Esophagus (tissue), 2 donors: ENCODE data around the gene TPGS2. TPM values are rescaled to one million over a fixed set of nuclear protein-coding genes. Genes with fewer than 3 reads are reported as not detected.
"Not testable (repeated sequence)": the region's sequence is repeated elsewhere in the genome, so short reads cannot be mapped to it uniquely, and the experiment has no call there.

Experiments used
- H3K27ac ChIP-seq, 2 donors: one replicate each; pipeline ENCODE4 v1.5.1; 2013; ENCODE audit warnings: low read depth in 2 of 2, mild to moderate bottlenecking in 2 of 2, inconsistent platforms in 1 of 2, low read length in 1 of 2, moderate library complexity in 1 of 2
- H3K27me3 ChIP-seq, 2 donors: one replicate each; pipeline ENCODE4 v1.6.1; 2013; ENCODE audit warnings: low read length in 2 of 2, control low read depth in 1 of 2, mild to moderate bottlenecking in 1 of 2; ENCODE audit not compliant: insufficient read depth in 2 of 2, control insufficient read depth in 1 of 2
- H3K36me3 ChIP-seq, 2 donors: one replicate each; pipeline ENCODE4 v1.6.1; 2013; ENCODE audit warnings: low read length in 1 of 2; ENCODE audit not compliant: control insufficient read depth in 2 of 2, insufficient read depth in 2 of 2
- H3K4me1 ChIP-seq, 2 donors: one replicate each; pipeline ENCODE4 v1.6.1; 2013; ENCODE audit warnings: low read length in 1 of 2; ENCODE audit not compliant: control insufficient read depth in 2 of 2, insufficient read depth in 2 of 2
- H3K4me3 ChIP-seq, 2 donors: one replicate each; pipeline ENCODE4 v1.5.1; 2013; ENCODE audit warnings: low read length in 2 of 2, mild to moderate bottlenecking in 2 of 2, low read depth in 1 of 2, moderate library complexity in 1 of 2
- H3K9me3 ChIP-seq, 2 donors: one replicate each; pipeline ENCODE4 v1.6.1; 2013; ENCODE audit warnings: mild to moderate bottlenecking in 2 of 2, low read depth in 1 of 2, low read length in 1 of 2, moderate library complexity in 1 of 2; ENCODE audit not compliant: control insufficient read depth in 2 of 2, insufficient read depth in 1 of 2
- WGBS, 2 donors: extraction: QIAGEN DNeasy Blood & Tissue Kit; methylation state at CpG; one replicate each; pipeline ENCODE4 v1.1.7; 2013; 5-methylcytosine and 5-hydroxymethylcytosine counted together
- polyA plus RNA-seq, 2 donors: library from polyadenylated mRNA; stranded (reverse); fragments of 200-250 nt; gene quantifications; one replicate each; pipeline ENCODE4 v1.2.3, GENCODE V29; 2013
- donor health status: healthy with polysubstance abuse.
- donor health status: Bipolar disorder and iron deficiency.

Gene TPGS2
- polyA plus RNA-seq, 2 donors, result 27.6 to 62.6 TPM

DNA sequence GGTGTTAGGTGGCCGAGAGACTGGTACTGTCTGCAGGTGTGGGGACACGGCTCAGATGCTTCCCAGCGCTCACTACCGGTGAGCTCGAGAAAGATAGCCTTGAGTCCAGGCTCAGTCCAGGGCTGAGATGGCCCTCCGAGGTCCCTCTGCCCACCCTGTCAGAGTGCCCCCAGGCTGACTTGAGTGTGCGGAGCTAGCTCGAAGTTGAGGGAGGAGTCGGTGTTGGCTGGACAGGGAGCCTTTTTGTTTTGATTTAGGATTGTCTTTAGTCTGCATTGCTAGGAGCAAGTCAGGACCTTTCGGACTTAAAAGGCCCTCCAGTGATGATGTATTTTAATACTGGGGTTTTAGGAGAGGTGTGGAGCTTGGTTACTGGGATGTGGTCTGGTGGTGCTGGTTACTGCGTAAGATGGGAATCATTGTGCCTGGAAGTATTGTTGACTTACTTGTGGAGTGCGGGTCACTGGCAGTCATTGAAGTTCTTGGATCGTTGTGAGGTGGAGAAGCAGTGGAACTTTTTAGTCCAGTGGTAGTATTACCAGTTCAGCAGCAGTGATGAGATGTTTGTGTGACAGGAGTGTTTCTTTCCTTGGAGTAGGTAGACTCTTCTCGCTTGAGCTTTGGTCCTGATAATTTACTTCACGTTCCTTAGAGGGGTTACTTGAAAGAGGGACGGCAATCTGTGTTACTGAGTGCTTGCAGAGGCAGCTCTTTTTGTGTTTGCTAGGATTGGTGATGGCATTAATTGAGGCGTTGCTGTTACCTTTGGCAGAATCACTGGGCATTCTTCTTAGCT is 758 bp upstream of the TPGS2 start:
- Histone ChIP-seq H3K9me3 (no peaks in the 10 kb centered on the region), H3K27ac (peak overlapping the region; percentile 57 to 90), H3K4me1 (no peaks in the 10 kb centered on the region), H3K27me3 (no peaks in the 10 kb centered on the region), H3K4me3 (peak overlapping the region; percentile 62 to 95), H3K36me3 (no peaks in the 10 kb centered on the region)
- 8 to 11% methylated on average over 17 of the region's 17 CpGs for WGBS, 2 donors

DNA sequence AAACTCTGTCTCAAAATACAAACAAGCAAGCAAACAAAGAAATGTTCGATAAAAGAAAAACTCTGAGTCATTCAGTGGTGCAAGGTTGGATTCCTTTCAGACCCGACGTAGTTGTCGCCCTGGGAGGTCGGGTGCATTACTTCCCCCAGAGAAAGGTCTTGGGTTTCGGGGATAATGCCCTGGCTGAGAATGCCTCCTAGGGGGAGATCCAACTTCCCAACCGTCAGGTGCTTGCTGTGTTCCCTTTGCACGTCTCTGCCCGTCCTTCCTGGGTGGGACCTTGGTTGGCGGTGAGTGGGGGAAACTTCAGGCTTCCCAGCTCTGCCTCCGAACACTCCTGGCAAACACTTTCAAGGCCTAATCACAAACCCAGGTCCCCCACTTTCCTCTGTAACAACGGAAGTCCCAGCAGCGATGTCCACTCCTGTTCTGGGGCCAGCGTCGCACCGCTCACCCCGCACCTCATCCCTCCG is 609 bp downstream of the TPGS2 start:
- peak overlapping the region; percentile 62 to 95 for H3K4me3 ChIP-seq
- H3K4me1 ChIP-seq, result no peaks in the 10 kb centered on the region
- peak overlapping the region; percentile 90 to 92 for H3K27ac ChIP-seq
- no peaks in the 10 kb centered on the region for H3K27me3 ChIP-seq
- WGBS, 2 donors, result 1% methylated on average over 18 of the region's 18 CpGs
- no peaks in the 10 kb centered on the region for H3K36me3 ChIP-seq
- no peaks in the 10 kb centered on the region for H3K9me3 ChIP-seq

DNA sequence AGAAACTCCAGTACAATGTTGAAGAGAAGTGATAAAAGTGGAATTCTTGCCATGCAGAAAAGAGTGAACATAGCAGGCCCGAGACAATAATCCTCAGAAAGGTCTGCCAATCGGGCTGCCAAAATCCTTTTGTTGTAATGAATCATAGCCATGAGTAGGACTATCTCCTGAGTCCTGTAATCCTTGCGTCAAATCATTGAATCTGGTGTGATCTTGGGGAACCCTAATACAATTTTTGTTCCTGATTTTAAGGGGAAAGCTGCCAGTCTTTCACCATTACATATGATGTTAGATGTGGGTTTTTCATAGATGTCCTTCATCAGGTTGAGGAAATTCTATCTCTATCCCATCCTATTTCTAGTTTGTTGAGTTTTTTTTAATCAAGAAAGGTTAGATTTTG is 2.2 kb downstream of the TPGS2 start:
- H3K27ac ChIP-seq, result no peak overlapping the region
- no peaks in the 10 kb centered on the region for H3K36me3 ChIP-seq
- WGBS, 2 donors, result 58 to 73% methylated on average over 3 of the region's 3 CpGs
- H3K27me3 ChIP-seq, result no peaks in the 10 kb centered on the region
- no peak overlapping the region for H3K4me3 ChIP-seq
- H3K4me1 ChIP-seq, result no peaks in the 10 kb centered on the region
- H3K9me3 ChIP-seq, result no peaks in the 10 kb centered on the region

DNA sequence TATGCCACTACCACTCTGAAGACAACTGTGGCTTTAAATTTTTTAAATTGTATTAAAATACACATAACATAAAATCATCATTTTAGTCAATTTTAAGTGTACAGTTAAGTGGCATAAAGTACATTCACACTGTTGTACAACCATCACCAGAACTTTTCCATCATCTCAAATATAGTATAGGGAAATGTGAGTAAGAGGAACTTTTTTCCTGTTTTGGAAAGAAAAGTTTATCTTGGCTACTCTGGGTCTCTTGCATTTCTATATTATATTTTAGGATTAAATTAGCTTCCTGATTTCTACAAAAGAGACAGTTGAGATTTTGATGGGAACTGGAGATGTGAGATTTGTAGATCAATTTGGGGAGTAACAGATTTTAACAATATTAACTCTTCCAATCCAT is 3.3 kb downstream of the TPGS2 start:
- Histone ChIP-seq H3K9me3 (no peaks in the 10 kb centered on the region), H3K27me3 (no peaks in the 10 kb centered on the region), H3K36me3 (no peaks in the 10 kb centered on the region), H3K4me1 (no peaks in the 10 kb centered on the region), H3K4me3 (no peak overlapping the region), H3K27ac (no peak overlapping the region)

DNA sequence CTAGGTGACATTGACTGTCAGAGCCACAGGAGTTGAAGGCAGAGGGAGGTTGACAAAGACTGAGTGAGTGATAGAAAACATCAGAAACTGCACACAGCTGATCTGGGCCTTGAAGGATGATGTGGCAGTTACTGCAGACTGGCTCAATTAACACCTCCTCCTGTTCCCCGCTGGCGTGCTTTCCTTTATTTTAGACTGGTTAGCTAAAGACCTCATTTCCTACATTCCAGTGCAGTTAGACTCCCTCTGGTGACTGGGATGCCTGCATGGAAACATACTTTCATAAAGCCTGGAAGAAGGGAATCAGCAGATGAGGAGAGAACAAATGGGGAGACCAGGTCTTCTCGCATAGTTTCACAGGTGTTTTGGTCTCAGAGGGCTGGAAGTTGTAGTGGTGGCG is 7.1 kb downstream of the TPGS2 start:
- H3K27ac ChIP-seq, result no peak overlapping the region
- no peak overlapping the region for H3K4me3 ChIP-seq
- no peaks in the 10 kb centered on the region for H3K9me3 ChIP-seq
- H3K4me1 ChIP-seq, result no peaks in the 10 kb centered on the region
- no peaks in the 10 kb centered on the region for H3K27me3 ChIP-seq
- 96 to 98% methylated on average over 4 of the region's 4 CpGs for WGBS, 2 donors
- peaks cover 0 to 9% of the 10 kb centered on the region in 2 donors for H3K36me3 ChIP-seq

DNA sequence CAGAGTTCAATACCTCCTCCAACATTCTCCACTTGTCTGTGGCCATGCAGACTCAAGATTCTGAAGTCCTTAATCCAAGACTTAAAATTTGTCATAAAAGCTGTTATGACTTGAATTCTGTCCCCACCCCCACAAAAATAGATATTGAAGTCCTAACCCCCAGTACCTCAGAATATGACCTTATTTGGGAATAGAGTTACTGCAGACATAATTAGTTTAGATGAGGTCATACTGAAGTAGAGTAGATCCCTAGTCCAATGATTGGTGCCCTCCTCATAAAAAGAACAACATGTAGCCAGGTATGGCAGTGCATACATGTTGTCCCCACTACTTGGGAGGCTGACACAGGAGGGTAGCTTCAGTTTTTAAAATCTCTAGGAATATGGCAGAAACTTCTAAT is 9.2 kb downstream of the TPGS2 start:
- Histone ChIP-seq H3K27me3 (no peaks in the 10 kb centered on the region), H3K4me3 (no peak overlapping the region), H3K27ac (no peak overlapping the region), H3K4me1 (peaks cover 0 to 2% of the 10 kb centered on the region in 2 donors), H3K9me3 (no peaks in the 10 kb centered on the region), H3K36me3 (peaks cover 0 to 9% of the 10 kb centered on the region in 2 donors)

DNA sequence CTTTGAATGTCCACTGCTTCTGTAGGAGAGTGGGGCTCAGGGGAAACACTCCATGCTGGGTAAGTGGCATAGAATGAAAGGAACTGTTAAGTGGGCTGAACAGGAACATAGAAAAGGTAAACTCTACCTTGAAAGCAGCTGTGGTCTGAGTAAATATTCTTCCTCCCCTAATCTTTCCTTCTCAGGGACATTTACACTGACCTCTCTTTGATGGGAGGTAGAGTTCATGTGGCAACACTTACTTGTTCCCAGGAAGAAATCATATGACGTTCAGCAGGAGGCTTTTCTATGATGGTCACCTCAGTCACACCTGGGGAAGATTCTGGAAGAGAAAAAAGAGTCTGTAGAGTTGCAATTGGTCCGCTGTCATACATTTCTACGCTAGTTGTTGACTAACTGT is 10.2 kb downstream of the TPGS2 start:
- peaks cover 0 to 2% of the 10 kb centered on the region in 2 donors for H3K4me1 ChIP-seq
- no peak overlapping the region for H3K27ac ChIP-seq
- no peak overlapping the region for H3K4me3 ChIP-seq
- no peaks in the 10 kb centered on the region for H3K27me3 ChIP-seq
- H3K36me3 ChIP-seq, result peaks cover 0 to 9% of the 10 kb centered on the region in 2 donors
- 87 to 95% methylated on average over 3 of the region's 3 CpGs for WGBS, 2 donors
- H3K9me3 ChIP-seq, result no peaks in the 10 kb centered on the region

DNA sequence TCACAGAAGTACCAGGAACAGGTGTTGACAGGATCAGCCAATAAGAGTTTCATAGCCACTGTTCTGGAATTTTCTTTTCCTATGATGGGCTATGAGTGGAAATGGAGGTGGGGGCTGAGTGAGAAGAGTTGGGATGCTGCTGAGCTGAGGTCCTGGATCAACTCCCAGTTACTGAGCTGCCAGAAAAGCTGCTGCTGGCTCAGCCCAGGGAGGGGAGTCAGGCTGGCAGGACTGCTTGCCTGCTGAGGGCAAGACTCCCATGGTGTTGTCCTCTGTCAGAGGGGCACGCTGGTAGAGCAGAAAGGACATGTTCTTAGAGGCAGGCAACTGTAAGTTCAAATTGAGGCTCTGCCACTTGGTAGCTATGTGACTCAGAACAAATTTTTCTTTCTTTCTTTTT is 11.8 kb downstream of the TPGS2 start:
- no peak overlapping the region for H3K4me3 ChIP-seq
- peaks cover 0 to 9% of the 10 kb centered on the region in 2 donors for H3K36me3 ChIP-seq
- no peaks in the 10 kb centered on the region for H3K27me3 ChIP-seq
- no peak overlapping the region for H3K27ac ChIP-seq
- 90 to 100% methylated on average over 1 of the region's 1 CpG for WGBS, 2 donors
- H3K4me1 ChIP-seq, result peaks cover 0 to 2% of the 10 kb centered on the region in 2 donors
- H3K9me3 ChIP-seq, result no peaks in the 10 kb centered on the region

DNA sequence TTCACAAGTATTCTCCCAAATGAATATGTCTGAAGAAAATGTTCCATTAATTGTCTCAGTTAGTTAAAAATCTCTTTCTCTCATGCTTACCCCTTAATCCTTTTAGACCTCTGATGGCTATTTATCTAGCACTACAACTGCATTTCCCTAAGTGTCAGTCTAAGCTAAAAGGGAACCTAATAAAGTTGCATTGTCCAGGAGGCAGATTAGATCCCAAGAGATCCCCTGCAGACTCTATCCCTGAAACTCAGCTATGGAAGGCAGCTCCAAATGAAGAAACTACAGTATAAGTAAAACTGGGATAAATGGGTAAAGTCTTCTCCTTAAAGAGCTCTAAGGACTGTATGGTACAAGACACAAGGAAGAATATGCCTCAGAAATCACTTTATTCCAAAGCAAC is 12.7 kb downstream of the TPGS2 start:
- not testable (repeated sequence) for H3K4me3 ChIP-seq, H3K27ac ChIP-seq, H3K27me3 ChIP-seq, H3K4me1 ChIP-seq, H3K9me3 ChIP-seq, H3K36me3 ChIP-seq

DNA sequence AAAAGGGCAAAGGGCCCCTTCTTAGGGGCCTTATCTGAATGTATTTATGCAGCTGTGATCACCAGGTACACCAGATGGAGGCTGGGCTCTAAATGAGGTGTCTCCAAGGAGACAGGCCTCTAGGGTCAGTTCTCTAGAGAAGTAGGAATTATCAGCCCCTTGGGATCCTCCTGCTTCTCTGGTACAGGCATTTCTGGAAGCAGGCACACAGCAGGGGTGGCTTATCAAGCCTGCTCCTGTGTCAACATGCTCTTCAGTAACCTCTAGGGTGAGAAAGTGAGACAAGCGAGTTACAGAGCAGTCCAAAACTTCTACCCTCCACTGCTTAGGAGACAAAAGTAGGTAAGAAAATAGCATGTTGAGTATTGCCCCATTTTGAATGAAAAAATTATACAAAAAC is 13.8 kb downstream of the TPGS2 start:
- WGBS, 2 donors, result 26 to 76% methylated on average over 1 of the region's 1 CpG

More for the DNA sequence above, 13.8 kb downstream of the TPGS2 start:
- H3K4me1 ChIP-seq, result peaks cover 2 to 3% of the 10 kb centered on the region in 2 donors
- H3K27ac ChIP-seq, result no peak overlapping the region
- H3K4me3 ChIP-seq, result no peak overlapping the region
- H3K27me3 ChIP-seq, result no peaks in the 10 kb centered on the region
- H3K36me3 ChIP-seq, result peaks cover 0 to 9% of the 10 kb centered on the region in 2 donors
- no peaks in the 10 kb centered on the region for H3K9me3 ChIP-seq
